Fibroblast of skin of left biceps (primary cell): ENCODE results near the gene TAS2R38.
"Not testable (repeated sequence)": the region's sequence is repeated elsewhere in the genome, so short reads cannot be mapped to it uniquely, and the experiment has no call there.

Experiments
- DNase-seq, 2 experiments: peaks; one replicate each; pipeline ENCODE4 v3.0.0-alpha.2; 2013; ENCODE audit warnings: low read depth in 2 of 2

Gene TAS2R38

GRCh38 chr7:141973673-141974072 is at the start of gene TAS2R38:
TSS of gene TAS2R38 (minus strand) at chr7:141973773. CDS start at chr7:141973689, 84 bp downstream.
- no peak for DNase-seq

GRCh38 chr7:142018154-142018553 is 44.6 kb upstream of the TAS2R38 start:
- DNase-seq = no peak

GRCh38 chr7:142017451-142017850 is 43.9 kb upstream of the TAS2R38 start:
- DNase-seq = no peak

- DNase-seq = no peak
Observed at GRCh38 chr7:142012825-142013511, 39.4 kb upstream of the TAS2R38 start.

GRCh38 chr7:142010952-142011548 is 37.5 kb upstream of the TAS2R38 start:
- DNase-seq = no peak

- DNase-seq = no peak
Observed at GRCh38 chr7:142009187-142009586, 35.6 kb upstream of the TAS2R38 start.

- DNase-seq = no peak
Observed at GRCh38 chr7:142006577-142006976, 33.0 kb upstream of the TAS2R38 start.

- no peak for DNase-seq
Observed at GRCh38 chr7:142002179-142002578, 28.6 kb upstream of the TAS2R38 start.

- no peak for DNase-seq
Observed at GRCh38 chr7:142001163-142001874, 27.7 kb upstream of the TAS2R38 start.

GRCh38 chr7:142000244-142000643 is 26.7 kb upstream of the TAS2R38 start:
- no peak for DNase-seq

GRCh38 chr7:141999058-141999623 is 25.6 kb upstream of the TAS2R38 start:
- no peak for DNase-seq

- DNase-seq = no peak
Observed at GRCh38 chr7:141993354-141993753, 19.8 kb upstream of the TAS2R38 start.

GRCh38 chr7:141992688-141993087 is 19.1 kb upstream of the TAS2R38 start:
- no peak for DNase-seq

- DNase-seq = no peak
Observed at GRCh38 chr7:141992156-141992555, 18.6 kb upstream of the TAS2R38 start.

- no peak for DNase-seq
Observed at GRCh38 chr7:141991140-141991539, 17.6 kb upstream of the TAS2R38 start.

- DNase-seq = no peak
Observed at GRCh38 chr7:141990011-141990725, 16.6 kb upstream of the TAS2R38 start.

GRCh38 chr7:141987803-141988202 is 14.2 kb upstream of the TAS2R38 start:
- DNase-seq = not testable (repeated sequence)

- DNase-seq = no peak
Observed at GRCh38 chr7:141986923-141987322, 13.3 kb upstream of the TAS2R38 start.

- not testable (repeated sequence) for DNase-seq
Observed at GRCh38 chr7:141985926-141986325, 12.4 kb upstream of the TAS2R38 start.

GRCh38 chr7:141979568-141979967 is 6.0 kb upstream of the TAS2R38 start:
- DNase-seq = no peak

GRCh38 chr7:141978351-141978750 is 4.8 kb upstream of the TAS2R38 start:
- DNase-seq = no peak
